ENCODE measurements around the gene DNAH2. TPM values are rescaled to one million over a fixed set of nuclear protein-coding genes. Genes with fewer than 3 reads are reported as not detected.

Gene DNAH2
- polyA plus RNA-seq, 1 of the 3 experiments (the other 2 are of a cell fraction) = 0.13 TPM

GRCh38 chr17:7737601-7738000 lies 20.1 kb downstream of the DNAH2 start:
- H2AFZ ChIP-seq (ENCODE audit: low read depth) = no peak overlapping the region
- ChIA-PET CTCF (interaction anchor here (1.2 to 1.3 kb wide), 2 partner anchors 79 to 323 kb away, joined by 3 read pairs; no protein-coding TSS in a partner anchor), POLR2A (no interaction called here)
- H3K4me2 ChIP-seq = no peak overlapping the region
- no peak overlapping the region for H3K9ac ChIP-seq
- H3K79me2 ChIP-seq (ENCODE audit: insufficient read depth) = no peaks in the 10 kb centered on the region
- H3K4me1 ChIP-seq (ENCODE audit: control insufficient read depth in 1 of 2, insufficient read depth in 2 of 2, low read depth in 1 of 2, low read length in 1 of 2) = no peaks in the 10 kb centered on the region; a peak in 1 of 4 replicates
- no peak for TF ChIP-seq EZH2phosphoT487 (IDR thresholded peaks at IDR 0.05; ENCODE audit: borderline replicate concordance, low read depth)
- no peak for TF ChIP-seq EP300 (IDR thresholded peaks at IDR 0.05; ENCODE audit: borderline replicate concordance in 1 of 2, low read depth in 1 of 2, low read length in 1 of 2)
- TF ChIP-seq FOSL2 (IDR thresholded peaks at IDR 0.05; ENCODE audit: borderline replicate concordance, low read depth) = no peak
- no peak for TF ChIP-seq RFX5 (IDR thresholded peaks at IDR 0.05; ENCODE audit: low read length)
- no peak for TF ChIP-seq GATA2 (CRISPR knock-in tag; IDR thresholded peaks at IDR 0.05)
- TF ChIP-seq, protein P1, sequence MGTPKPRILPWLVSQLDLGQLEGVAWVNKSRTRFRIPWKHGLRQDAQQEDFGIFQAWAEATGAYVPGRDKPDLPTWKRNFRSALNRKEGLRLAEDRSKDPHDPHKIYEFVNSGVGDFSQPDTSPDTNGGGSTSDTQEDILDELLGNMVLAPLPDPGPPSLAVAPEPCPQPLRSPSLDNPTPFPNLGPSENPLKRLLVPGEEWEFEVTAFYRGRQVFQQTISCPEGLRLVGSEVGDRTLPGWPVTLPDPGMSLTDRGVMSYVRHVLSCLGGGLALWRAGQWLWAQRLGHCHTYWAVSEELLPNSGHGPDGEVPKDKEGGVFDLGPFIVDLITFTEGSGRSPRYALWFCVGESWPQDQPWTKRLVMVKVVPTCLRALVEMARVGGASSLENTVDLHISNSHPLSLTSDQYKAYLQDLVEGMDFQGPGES (IDR thresholded peaks at IDR 0.05; ENCODE audit: low read depth, low read length) = no peak
- no peak for TF ChIP-seq USF2 (IDR thresholded peaks at IDR 0.05; ENCODE audit: borderline replicate concordance, low read depth, low read length)
- TF ChIP-seq, protein P2, sequence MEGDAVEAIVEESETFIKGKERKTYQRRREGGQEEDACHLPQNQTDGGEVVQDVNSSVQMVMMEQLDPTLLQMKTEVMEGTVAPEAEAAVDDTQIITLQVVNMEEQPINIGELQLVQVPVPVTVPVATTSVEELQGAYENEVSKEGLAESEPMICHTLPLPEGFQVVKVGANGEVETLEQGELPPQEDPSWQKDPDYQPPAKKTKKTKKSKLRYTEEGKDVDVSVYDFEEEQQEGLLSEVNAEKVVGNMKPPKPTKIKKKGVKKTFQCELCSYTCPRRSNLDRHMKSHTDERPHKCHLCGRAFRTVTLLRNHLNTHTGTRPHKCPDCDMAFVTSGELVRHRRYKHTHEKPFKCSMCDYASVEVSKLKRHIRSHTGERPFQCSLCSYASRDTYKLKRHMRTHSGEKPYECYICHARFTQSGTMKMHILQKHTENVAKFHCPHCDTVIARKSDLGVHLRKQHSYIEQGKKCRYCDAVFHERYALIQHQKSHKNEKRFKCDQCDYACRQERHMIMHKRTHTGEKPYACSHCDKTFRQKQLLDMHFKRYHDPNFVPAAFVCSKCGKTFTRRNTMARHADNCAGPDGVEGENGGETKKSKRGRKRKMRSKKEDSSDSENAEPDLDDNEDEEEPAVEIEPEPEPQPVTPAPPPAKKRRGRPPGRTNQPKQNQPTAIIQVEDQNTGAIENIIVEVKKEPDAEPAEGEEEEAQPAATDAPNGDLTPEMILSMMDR (IDR thresholded peaks at IDR 0.05) = no peak
- no peak for TF ChIP-seq REST (IDR thresholded peaks at IDR 0.05; ENCODE audit: low read depth, low read length)
- no peak for TF ChIP-seq NRF1 (IDR thresholded peaks at IDR 0.05; ENCODE audit: low read depth, low read length)
- TF ChIP-seq RCOR1 (IDR thresholded peaks at IDR 0.05; ENCODE audit: low read length) = no peak
- TF ChIP-seq TEAD4 (IDR thresholded peaks at IDR 0.05; ENCODE audit: borderline replicate concordance, insufficient read depth) = no peak
- 73% methylated on average over 5 of the region's 5 CpGs for WGBS (ENCODE audit: low lambda C conversion rate)
- H3K27me3 ChIP-seq (ENCODE audit: insufficient read depth) = peaks cover 19% of the 10 kb centered on the region
- H4K20me1 ChIP-seq (ENCODE audit: insufficient read depth) = no peaks in the 10 kb centered on the region
- no peaks in the 10 kb centered on the region for H3K9me3 ChIP-seq
- H3K36me3 ChIP-seq (replicated peaks in 1 of 2; ENCODE audit: control insufficient read depth in 1 of 2, insufficient read depth in 2 of 2, low read length in 1 of 2) = no peaks in the 10 kb centered on the region
- no peak for DNase-seq
- H3K9me2 ChIP-seq = no peaks in the 10 kb centered on the region
- no peak overlapping the region for H3K4me3 ChIP-seq (ENCODE audit: low read depth in 2 of 2, low read length in 1 of 2)
- no peak overlapping the region for H3K27ac ChIP-seq (ENCODE audit: low read depth in 2 of 2, low read length in 1 of 2)
- H3F3A ChIP-seq (replicated peaks; ENCODE audit: insufficient read depth) = no peaks in the 10 kb centered on the region

Data from SK-N-SH (cell line).